HEK293 (cell line): ENCODE results near the gene TGM6.

ENCODE experiments used
- CTCF ChIA-PET: fragments of 350-600 bp; formaldehyde crosslinking; extraction: SDS; loops from one replicate; lab custom pipeline; 2021; ENCODE audit warnings: antibody characterized with exemption; lab: Yijun Ruan, JAX
- POLR2A ChIA-PET: fragments of 300-600 bp; formaldehyde crosslinking; extraction: SDS; loops from one replicate; lab custom pipeline; 2020; ENCODE audit warnings: antibody characterized with exemption, inconsistent platforms; lab: Yijun Ruan, JAX
- H3K27ac ChIP-seq: fragments of 200-500 bp; sonication (Bioruptor generic); 2 replicates; pipeline ENCODE4 v1.5.1; 2014; ENCODE audit warnings: low read depth, low read length, control low read depth, inconsistent platforms; ENCODE audit errors: extremely low read depth
- H3K36me3 ChIP-seq, 2 experiments: fragments of 200-500 bp in 1 of 2; sonication (Bioruptor generic) in 1 of 2; 1 replicate in 1 of 2; 2 replicates in 1 of 2; pipeline ENCODE4 v1.5.1; 2014 to 2017; ENCODE audit warnings: inconsistent platforms in 2 of 2, low read length in 2 of 2; ENCODE audit not compliant: control insufficient read depth in 2 of 2, insufficient read depth in 1 of 2
- H3K4me1 ChIP-seq: fragments of 200-500 bp; sonication (Bioruptor generic); 2 replicates; pipeline ENCODE4 v1.5.1; 2014; ENCODE audit warnings: mild to moderate bottlenecking, low read length, inconsistent platforms; ENCODE audit not compliant: control insufficient read depth, insufficient read depth
- H3K4me3 ChIP-seq: 2 replicates; pipeline ENCODE4 v1.5.1; 2011; ENCODE audit warnings: low read depth, mild to moderate bottlenecking, control low read depth, low read length, moderate library complexity
- H3K9me3 ChIP-seq: fragments of 200-500 bp; sonication (Bioruptor generic); 2 replicates; pipeline ENCODE4 v1.5.1; 2014; ENCODE audit warnings: low read depth, low read length, inconsistent platforms; ENCODE audit not compliant: control insufficient read depth, insufficient read depth
- EGR2 ChIP-seq: fragments of 450-650 bp; formaldehyde crosslinking; IDR thresholded peaks from 2 replicates; pipeline ENCODE4 v1.5.1; 2016; ENCODE audit warnings: low read depth, missing biosample characterization, missing genetic modification characterization
- KLF7 ChIP-seq: fragments of 450-650 bp; formaldehyde crosslinking; IDR thresholded peaks from 2 replicates; pipeline ENCODE4 v1.5.1; 2016; ENCODE audit warnings: missing biosample characterization, missing genetic modification characterization, borderline replicate concordance
- OVOL3 ChIP-seq: fragments of 450-650 bp; formaldehyde crosslinking; IDR thresholded peaks from 2 replicates; pipeline ENCODE4 v1.5.1; 2016; ENCODE audit warnings: missing biosample characterization, missing genetic modification characterization
- PRDM1 ChIP-seq: fragments of 450-650 bp; formaldehyde crosslinking; IDR thresholded peaks from 2 replicates; pipeline ENCODE4; 2016; ENCODE audit warnings: missing biosample characterization, missing genetic modification characterization
- SETDB1 ChIP-seq: IDR thresholded peaks from one replicate; pipeline ENCODE4 v1.6.1; 2017; ENCODE audit warnings: mild to moderate bottlenecking, low read length, moderate library complexity, mixed read lengths; ENCODE audit not compliant: insufficient read length
- SP7 ChIP-seq: fragments of 450-650 bp; formaldehyde crosslinking; IDR thresholded peaks from 2 replicates; pipeline ENCODE4 v1.5.1; 2016; ENCODE audit warnings: missing biosample characterization, missing genetic modification characterization
- ZBTB11 ChIP-seq: fragments of 450-650 bp; formaldehyde crosslinking; conservative IDR thresholded peaks from 2 replicates; pipeline ENCODE4 v1.5.1; 2016; ENCODE audit warnings: low read depth, missing biosample characterization, missing genetic modification characterization
- ZFHX2 ChIP-seq: fragments of 450-650 bp; formaldehyde crosslinking; conservative IDR thresholded peaks from 2 replicates; pipeline ENCODE4 v1.5.1; 2016; ENCODE audit warnings: missing biosample characterization, missing genetic modification characterization
- ZFP3 ChIP-seq: fragments of 450-650 bp; formaldehyde crosslinking; IDR thresholded peaks from 2 replicates; pipeline ENCODE4 v1.5.1; 2016; ENCODE audit warnings: low read depth, missing biosample characterization, missing genetic modification characterization
- ZFP37 ChIP-seq: fragments of 450-650 bp; formaldehyde crosslinking; IDR thresholded peaks from 2 replicates; pipeline ENCODE4 v1.5.1; 2016; ENCODE audit warnings: missing biosample characterization, missing genetic modification characterization
- ZNF132 ChIP-seq: fragments of 450-650 bp; formaldehyde crosslinking; IDR thresholded peaks from 2 replicates; pipeline ENCODE4 v1.5.1; 2017; ENCODE audit warnings: missing biosample characterization, missing genetic modification characterization, borderline replicate concordance
- ZNF133 ChIP-seq: fragments of 450-650 bp; formaldehyde crosslinking; IDR thresholded peaks from 2 replicates; pipeline ENCODE4 v1.5.1; 2016; ENCODE audit warnings: missing biosample characterization, missing genetic modification characterization
- ZNF174 ChIP-seq: fragments of 450-650 bp; formaldehyde crosslinking; IDR thresholded peaks from 2 replicates; pipeline ENCODE4 v1.5.0; 2017; ENCODE audit warnings: missing biosample characterization, mild to moderate bottlenecking, missing genetic modification characterization
- ZNF221 ChIP-seq: fragments of 450-650 bp; formaldehyde crosslinking; IDR thresholded peaks from 2 replicates; pipeline ENCODE4 v1.5.1; 2017; ENCODE audit warnings: missing biosample characterization, missing genetic modification characterization, borderline replicate concordance
- ZNF223 ChIP-seq: fragments of 450-650 bp; formaldehyde crosslinking; IDR thresholded peaks from 2 replicates; pipeline ENCODE4 v1.5.1; 2016; ENCODE audit warnings: missing biosample characterization, missing genetic modification characterization
- ZNF23 ChIP-seq: fragments of 450-650 bp; formaldehyde crosslinking; IDR thresholded peaks from 2 replicates; pipeline ENCODE4 v1.5.1; 2016; ENCODE audit warnings: missing biosample characterization, missing genetic modification characterization, borderline replicate concordance
- ZNF274 ChIP-seq, 2 experiments: fragments of 200-500 bp in 1 of 2; fragments of 450-650 bp in 1 of 2; sonication (Bioruptor generic) in 1 of 2; formaldehyde crosslinking in 1 of 2; IDR thresholded peaks; 2 replicates each; pipeline versions ENCODE4 v1.5.1 to v1.6.1; 2014 to 2016; ENCODE audit warnings: borderline replicate concordance in 1 of 2, inconsistent platforms in 1 of 2, low read length in 1 of 2, missing biosample characterization in 1 of 2, missing genetic modification characterization in 1 of 2
- ZNF366 ChIP-seq: fragments of 450-650 bp; formaldehyde crosslinking; conservative IDR thresholded peaks from 2 replicates; pipeline ENCODE4 v1.5.1; 2016; ENCODE audit warnings: missing biosample characterization, missing genetic modification characterization
- ZNF404 ChIP-seq: fragments of 450-650 bp; formaldehyde crosslinking; IDR thresholded peaks from 2 replicates; pipeline ENCODE4 v1.5.1; 2017; ENCODE audit warnings: missing biosample characterization, missing genetic modification characterization
- ZNF488 ChIP-seq: fragments of 450-650 bp; formaldehyde crosslinking; IDR thresholded peaks from 2 replicates; pipeline ENCODE4 v1.5.1; 2016; ENCODE audit warnings: missing biosample characterization, missing genetic modification characterization
- ZNF514 ChIP-seq: fragments of 450-650 bp; formaldehyde crosslinking; IDR thresholded peaks from 2 replicates; pipeline ENCODE4 v1.5.1; 2016; ENCODE audit warnings: missing biosample characterization, missing genetic modification characterization
- ZNF544 ChIP-seq: fragments of 450-650 bp; formaldehyde crosslinking; IDR thresholded peaks from 2 replicates; pipeline ENCODE4 v1.5.0; 2017; ENCODE audit warnings: missing biosample characterization, missing genetic modification characterization
- ZNF548 ChIP-seq: fragments of 450-650 bp; formaldehyde crosslinking; IDR thresholded peaks from 2 replicates; pipeline ENCODE4 v1.5.1; 2016; ENCODE audit warnings: missing biosample characterization, missing genetic modification characterization
- ZNF549 ChIP-seq: fragments of 450-650 bp; IDR thresholded peaks from 2 replicates; pipeline ENCODE4 v1.5.1; 2018; ENCODE audit warnings: missing biosample characterization, missing genetic modification characterization, mild to moderate bottlenecking, inconsistent platforms, moderate library complexity
- ZNF792 ChIP-seq: fragments of 450-650 bp; formaldehyde crosslinking; IDR thresholded peaks from 2 replicates; pipeline ENCODE4 v1.5.1; 2016; ENCODE audit warnings: missing biosample characterization, missing genetic modification characterization
- ZNF830 ChIP-seq: fragments of 450-650 bp; IDR thresholded peaks from 2 replicates; pipeline ENCODE4 v1.5.0; 2018; ENCODE audit warnings: missing biosample characterization, missing genetic modification characterization, low read depth, mild to moderate bottlenecking, moderate library complexity
- ZSCAN23 ChIP-seq: fragments of 450-650 bp; formaldehyde crosslinking; IDR thresholded peaks from 2 replicates; pipeline ENCODE4 v1.5.1; 2016; ENCODE audit warnings: missing biosample characterization, missing genetic modification characterization
- ZSCAN5A ChIP-seq: fragments of 450-650 bp; formaldehyde crosslinking; IDR thresholded peaks from 2 replicates; pipeline ENCODE4 v1.5.1; 2016; ENCODE audit warnings: missing biosample characterization, missing genetic modification characterization

The TGM6 gene

GRCh38 chr20:2430538-2430937 lies 49.8 kb downstream of the TGM6 start:
- Histone ChIP-seq H3K4me3 (no peak overlapping the region), H3K9me3 (no peaks in the 10 kb centered on the region), H3K4me1 (no peaks in the 10 kb centered on the region), H3K36me3 (no peaks in the 10 kb centered on the region), H3K27ac (no peak overlapping the region)
- ChIA-PET CTCF (interaction anchor here (0.9 to 1.3 kb wide), 3 partner anchors 21 to 44 kb away, joined by 3 to 6 read pairs (median 4); no protein-coding TSS in a partner anchor), POLR2A (no interaction called here)
- no peak for TF ChIP-seq ZNF221 (tag by site-specific recombination)
- TF ChIP-seq ZFHX2 (tag by site-specific recombination) = peak; percentile 50
- peak; percentile 75 for TF ChIP-seq EGR2 (tag by site-specific recombination)

GRCh38 chr20:2431185-2431584 lies 50.5 kb downstream of the TGM6 start:
- ChIA-PET POLR2A (no interaction called here), CTCF (no interaction called here)
- H3K27ac ChIP-seq = no peak overlapping the region
- H3K4me3 ChIP-seq = no peak overlapping the region
- TF ChIP-seq ZNF792 (tag by site-specific recombination) (no peak), ZNF366 (tag by site-specific recombination) (0 out of 2 replicates have a peak, but pooled peaks have one; percentile 28), OVOL3 (tag by site-specific recombination) (no peak), PRDM1 (tag by site-specific recombination) (peak; percentile 76), ZNF23 (tag by site-specific recombination) (no peak), ZNF223 (no peak), ZNF830 (tag by site-specific recombination) (no peak), ZNF274 (IDR thresholded peaks at IDR 0.05; ENCODE audit: low read length) (no peak), ZNF274 (tag by site-specific recombination; IDR thresholded peaks at IDR 0.05; ENCODE audit: borderline replicate concordance) (no peak), ZSCAN23 (tag by site-specific recombination) (no peak), ZNF488 (tag by site-specific recombination) (no peak), ZSCAN5A (tag by site-specific recombination) (no peak), SP7 (tag by site-specific recombination) (no peak), ZNF133 (tag by site-specific recombination) (no peak), ZFP37 (tag by site-specific recombination) (no peak), ZFP3 (tag by site-specific recombination) (no peak), ZNF174 (tag by site-specific recombination) (no peak)
- H3K9me3 ChIP-seq = no peaks in the 10 kb centered on the region
- H3K36me3 ChIP-seq = no peaks in the 10 kb centered on the region
- no peaks in the 10 kb centered on the region for H3K4me1 ChIP-seq

GRCh38 chr20:2446845-2447244 lies 66.1 kb downstream of the TGM6 start:
- H3K9me3 ChIP-seq = no peaks in the 10 kb centered on the region; the same call in 1 of the 2 replicates
- H3K4me1 ChIP-seq = no peaks in the 10 kb centered on the region
- H3K36me3 ChIP-seq = no peaks in the 10 kb centered on the region
- no peak overlapping the region for H3K4me3 ChIP-seq
- ChIA-PET POLR2A (no interaction called here), CTCF (interaction anchor here (1.2 to 2.7 kb wide), 3 partner anchors 60 to 481 kb away, joined by 6 to 10 read pairs (median 8); no protein-coding TSS in a partner anchor)
- no peak overlapping the region for H3K27ac ChIP-seq
- TF ChIP-seq ZNF544 (tag by site-specific recombination) = no peak
- no peak for TF ChIP-seq ZNF549 (tag by site-specific recombination)
- no peak for TF ChIP-seq ZNF132 (tag by site-specific recombination)
- no peak for TF ChIP-seq ZNF404 (tag by site-specific recombination)
- TF ChIP-seq ZNF548 = no peak
- no peak for TF ChIP-seq KLF7 (tag by site-specific recombination)
- TF ChIP-seq ZNF274 (IDR thresholded peaks at IDR 0.05; ENCODE audit: low read length) = no peak
- TF ChIP-seq ZNF274 (tag by site-specific recombination; IDR thresholded peaks at IDR 0.05; ENCODE audit: borderline replicate concordance) = no peak
- no peak for TF ChIP-seq ZNF514
- TF ChIP-seq ZBTB11 (tag by site-specific recombination) = no peak
- no peak for TF ChIP-seq SETDB1
